Transverse colon (tissue), 4 donors: ENCODE results near the gene STK4. TPM values are rescaled to one million over a fixed set of nuclear protein-coding genes. Genes with fewer than 3 reads are reported as not detected.

Experiments
- DNase-seq: peaks from one replicate; pipeline ENCODE4 v3.0.0-alpha.2; 2019
- H3K27ac ChIP-seq, 4 donors: fragments of 200-600 bp; sonication (generic); 2 replicates each; pipeline ENCODE4 v1.5.1; 2016 to 2018; ENCODE audit warnings: inconsistent platforms in 4 of 4
- H3K27me3 ChIP-seq: fragments of 200-600 bp; sonication (generic); 2 replicates; pipeline ENCODE4 v1.5.1; 2017; ENCODE audit warnings: inconsistent platforms
- H3K36me3 ChIP-seq, 4 donors: fragments of 200-600 bp; sonication (generic); 2 replicates each; pipeline ENCODE4 v1.5.1; 2017 to 2019; ENCODE audit warnings: inconsistent platforms in 4 of 4
- H3K4me1 ChIP-seq, 4 donors: fragments of 200-600 bp; sonication (generic); 2 replicates each; pipeline ENCODE4 v1.5.1; 2017 to 2020; ENCODE audit warnings: inconsistent platforms in 4 of 4
- H3K4me3 ChIP-seq, 4 donors: fragments of 200-600 bp; sonication (generic); 1 replicate in 1 of 4; 2 replicates in 3 of 4; pipeline versions ENCODE4 v1.5.1 to v1.6.1; 2017 to 2019; ENCODE audit warnings: inconsistent platforms in 4 of 4
- H3K9me3 ChIP-seq, 2 donors: fragments of 200-600 bp; sonication (generic); 2 replicates each; pipeline ENCODE4 v1.5.1; 2017 to 2019; ENCODE audit warnings: inconsistent platforms in 2 of 2
- EP300 ChIP-seq: sonication (generic); formaldehyde crosslinking; IDR thresholded peaks from one replicate; pipeline ENCODE4 v1.6.1; 2017; ENCODE audit warnings: antibody characterized with exemption, low read depth
- POLR2A ChIP-seq: fragments of 450-650 bp; IDR thresholded peaks from one replicate; pipeline ENCODE4 v1.6.1; 2016; ENCODE audit warnings: antibody characterized with exemption, mild to moderate bottlenecking, moderate library complexity
- POLR2AphosphoS5 ChIP-seq, 3 donors: sonication (generic); formaldehyde crosslinking; IDR thresholded peaks; one replicate each; pipeline ENCODE4 v1.6.1; 2016; ENCODE audit warnings: antibody characterized with exemption in 3 of 3
- WGBS, 2 donors: methylation state at CpG; one replicate each; pipeline ENCODE4 v1.1.5; 2018; ENCODE audit warnings: low coverage in 1 of 2; 5-methylcytosine and 5-hydroxymethylcytosine counted together
- in situ Hi-C, 4 donors: fragments of 200-750 bp; cut with MboI; loops; one replicate each; pipeline versions ENCODE4 v1.15.0 to v1.15.1; 2017; ENCODE audit warnings: low sequenced_read_pairs in 3 of 4, low pct_ligation_motif_present in 1 of 4, low pct_unique_long_range_greater_than_20kb in 1 of 4
- intact Hi-C: fragments of 100-400 bp; cut with DNase I; formaldehyde crosslinking; loops from one replicate; pipeline ENCODE4 v1.15.1; 2023; ENCODE audit warnings: low total_unique reads
- total RNA-seq, 4 donors: library from RNA; depleted of rRNA; stranded (reverse); fragments of >200 nt; gene quantifications; one replicate each; pipeline ENCODE4 v1.1.0, GENCODE V29; 2016
- TF ChIP-seq, protein P1 (sequence below), 5 experiments: fragments of 200-600 bp in 3 of 5; fragments of 450-650 bp in 2 of 5; sonication (generic) in 3 of 5; IDR thresholded peaks; 1 replicate in 2 of 5; 2 replicates in 3 of 5; pipeline ENCODE4 v1.5.1; 2016 to 2017; ENCODE audit warnings: antibody characterized with exemption in 5 of 5, inconsistent platforms in 3 of 5, mild to moderate bottlenecking in 2 of 5, moderate library complexity in 1 of 5

Gene STK4
- total RNA-seq, 4 donors from 2014 or later = 30.3 to 78.1 (median 38.3) TPM

GRCh38 chr20:45085867-45086266 is 119.6 kb downstream of the STK4 start:
- in situ Hi-C loops (no loop called here), intact Hi-C loops (no loop called here)
- DNase-seq = no peak
- TF ChIP-seq, protein P1, sequence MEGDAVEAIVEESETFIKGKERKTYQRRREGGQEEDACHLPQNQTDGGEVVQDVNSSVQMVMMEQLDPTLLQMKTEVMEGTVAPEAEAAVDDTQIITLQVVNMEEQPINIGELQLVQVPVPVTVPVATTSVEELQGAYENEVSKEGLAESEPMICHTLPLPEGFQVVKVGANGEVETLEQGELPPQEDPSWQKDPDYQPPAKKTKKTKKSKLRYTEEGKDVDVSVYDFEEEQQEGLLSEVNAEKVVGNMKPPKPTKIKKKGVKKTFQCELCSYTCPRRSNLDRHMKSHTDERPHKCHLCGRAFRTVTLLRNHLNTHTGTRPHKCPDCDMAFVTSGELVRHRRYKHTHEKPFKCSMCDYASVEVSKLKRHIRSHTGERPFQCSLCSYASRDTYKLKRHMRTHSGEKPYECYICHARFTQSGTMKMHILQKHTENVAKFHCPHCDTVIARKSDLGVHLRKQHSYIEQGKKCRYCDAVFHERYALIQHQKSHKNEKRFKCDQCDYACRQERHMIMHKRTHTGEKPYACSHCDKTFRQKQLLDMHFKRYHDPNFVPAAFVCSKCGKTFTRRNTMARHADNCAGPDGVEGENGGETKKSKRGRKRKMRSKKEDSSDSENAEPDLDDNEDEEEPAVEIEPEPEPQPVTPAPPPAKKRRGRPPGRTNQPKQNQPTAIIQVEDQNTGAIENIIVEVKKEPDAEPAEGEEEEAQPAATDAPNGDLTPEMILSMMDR (IDR thresholded peaks at IDR 0.05) = no peak
- no peak for TF ChIP-seq EP300
- TF ChIP-seq POLR2AphosphoS5 (IDR thresholded peaks at IDR 0.05) = no peak
- no peak for TF ChIP-seq POLR2A
- no peak overlapping the region for H3K27ac ChIP-seq
- no peaks in the 10 kb centered on the region for H3K4me1 ChIP-seq
- peaks cover 0 to 10% (median 4%) of the 10 kb centered on the region in 4 donors for H3K36me3 ChIP-seq
- no peaks in the 10 kb centered on the region for H3K9me3 ChIP-seq
- H3K27me3 ChIP-seq = no peaks in the 10 kb centered on the region
- WGBS, 2 donors = 100% methylated on average over 1 of the region's 1 CpG
- no peak overlapping the region for H3K4me3 ChIP-seq

GRCh38 chr20:45087097-45087790 is 120.9 kb downstream of the STK4 start:
- no peak for DNase-seq
- Histone ChIP-seq H3K27me3 (no peaks in the 10 kb centered on the region), H3K9me3 (no peaks in the 10 kb centered on the region), H3K36me3 (peaks cover 0 to under 1% (median under 1%) of the 10 kb centered on the region in 4 donors), H3K27ac (no peak overlapping the region), H3K4me3 (no peak overlapping the region), H3K4me1 (no peaks in the 10 kb centered on the region)
- WGBS, 2 donors = 91% methylated on average over 3 of the region's 3 CpGs
- TF ChIP-seq POLR2AphosphoS5 (IDR thresholded peaks at IDR 0.05) (no peak), EP300 (no peak), POLR2A (no peak)
- TF ChIP-seq, protein P1 (IDR thresholded peaks at IDR 0.05) = no peak
- intact Hi-C loops (no loop called here), in situ Hi-C loops (no loop called here)

- intact Hi-C loops = no loop called here
- in situ Hi-C loops = no loop called here
These were observed 121.5 kb downstream of the STK4 start for GRCh38 chr20:45087814-45088213.

GRCh38 chr20:45088247-45088646 is 121.9 kb downstream of the STK4 start:
- H3K9me3 ChIP-seq = no peaks in the 10 kb centered on the region
- H3K4me3 ChIP-seq = no peak overlapping the region
- TF ChIP-seq POLR2AphosphoS5 (IDR thresholded peaks at IDR 0.05) (no peak), POLR2A (no peak), EP300 (no peak)
- TF ChIP-seq, protein P1 (IDR thresholded peaks at IDR 0.05) = no peak
- in situ Hi-C loops = no loop called here
- no peak overlapping the region for H3K27ac ChIP-seq
- no peaks in the 10 kb centered on the region for H3K4me1 ChIP-seq
- 88 to 100% methylated on average over 1 to 7 of the region's 7 CpGs for WGBS, 2 donors
- H3K27me3 ChIP-seq = no peaks in the 10 kb centered on the region
- no peaks in the 10 kb centered on the region for H3K36me3 ChIP-seq
- intact Hi-C loops = no loop called here
- no peak for DNase-seq

More at GRCh38 chr20:45087814-45088213, 121.5 kb downstream of the STK4 start:
- TF ChIP-seq EP300 (no peak), POLR2AphosphoS5 (IDR thresholded peaks at IDR 0.05) (no peak), POLR2A (no peak)
- TF ChIP-seq, protein P1 (IDR thresholded peaks at IDR 0.05) = no peak
- 65 to 71% methylated on average over 1 of the region's 1 CpG for WGBS, 2 donors
- H3K9me3 ChIP-seq = no peaks in the 10 kb centered on the region
- no peak overlapping the region for H3K4me3 ChIP-seq
- no peak overlapping the region for H3K27ac ChIP-seq
- no peaks in the 10 kb centered on the region for H3K4me1 ChIP-seq
- no peak for DNase-seq
- no peaks in the 10 kb centered on the region for H3K36me3 ChIP-seq
- no peaks in the 10 kb centered on the region for H3K27me3 ChIP-seq
